T-cell (primary cell): ENCODE results near the gene XBP1. TPM values are rescaled to one million over a fixed set of nuclear protein-coding genes. Genes with fewer than 3 reads are reported as not detected.
A peak's percentile ranks its signal among the peaks of the same experiment; 100 is the strongest.

Experiments
- ATAC-seq, 4 experiments: fragments of 200-7000 bp in 3 of 4; fragments of 150-1000 bp in 1 of 4; cut with Tn5 transposase; replicated peaks in 1 of 4; 1 replicate in 3 of 4; 2 replicates in 1 of 4; pipeline ENCODE4 v1.10.0; 2021; ENCODE audit warnings: moderate library complexity in 3 of 4, mild to moderate bottlenecking in 2 of 4, moderate number of reproducible peaks in 1 of 4
- CTCF ChIA-PET, 2 donors: fragments of 300-600 bp; sonication (Branson Sonifier 250); formaldehyde crosslinking; loops; one replicate each; lab custom pipeline; 2022; ENCODE audit warnings: antibody characterized with exemption in 2 of 2; lab: Charles Lee
- POLR2A ChIA-PET, 2 donors: fragments of 300-600 bp; sonication (Branson Sonifier 250); formaldehyde crosslinking; loops; one replicate each; lab custom pipeline; 2022; ENCODE audit warnings: antibody characterized with exemption in 2 of 2; lab: Charles Lee
- DNase-seq, 35 experiments: peaks; one replicate each; pipeline versions ENCODE4 v3.0.0 to v3.0.0-alpha.2; 2013 to 2023
- H3K27ac ChIP-seq: one replicate; pipeline ENCODE4 v1.5.1; 2013; ENCODE audit warnings: low read length
- H3K27me3 ChIP-seq, 2 experiments: replicated peaks in 1 of 2; 1 replicate in 1 of 2; 2 replicates in 1 of 2; pipeline versions ENCODE4 v1.6.1 to v1.7.0; 2013; ENCODE audit warnings: low read length in 1 of 2, mixed read lengths in 1 of 2; ENCODE audit not compliant: control insufficient read depth in 2 of 2, insufficient read depth in 2 of 2; ENCODE audit errors: extremely low read depth in 1 of 2
- H3K36me3 ChIP-seq, 2 donors: 1 replicate in 1 of 2; 2 replicates in 1 of 2; pipeline versions ENCODE4 v1.6.1 to v1.7.0; 2013; ENCODE audit warnings: low read length in 1 of 2; ENCODE audit not compliant: control insufficient read depth in 2 of 2, insufficient read depth in 1 of 2; ENCODE audit errors: extremely low read depth in 1 of 2
- H3K4me1 ChIP-seq, 2 experiments: 1 replicate in 1 of 2; 2 replicates in 1 of 2; pipeline versions ENCODE4 v1.6.1 to v1.7.0; 2013; ENCODE audit warnings: low read length in 2 of 2, mixed read lengths in 1 of 2; ENCODE audit not compliant: insufficient read depth in 2 of 2, control insufficient read depth in 1 of 2; ENCODE audit errors: extremely low read depth in 1 of 2
- H3K4me3 ChIP-seq, 2 donors: 1 replicate in 1 of 2; 2 replicates in 1 of 2; pipeline versions ENCODE4 v1.5.1 to v1.7.0; 2013; ENCODE audit warnings: mild to moderate bottlenecking in 2 of 2, low read length in 1 of 2, moderate library complexity in 1 of 2; ENCODE audit not compliant: control insufficient read depth in 1 of 2; ENCODE audit errors: extremely low read depth in 1 of 2
- H3K9me3 ChIP-seq: 2 replicates; pipeline ENCODE4 v1.7.0; 2013
- H3K27ac Mint-ChIP-seq, 2 donors: one replicate each; pipeline ENCODE4 v1.8.0; 2020 to 2021; ENCODE audit warnings: mild to moderate bottlenecking in 2 of 2, mixed read lengths in 2 of 2
- H3K27me3 Mint-ChIP-seq, 2 donors: one replicate each; pipeline ENCODE4 v1.8.0; 2021 to 2022; ENCODE audit warnings: mixed read lengths in 2 of 2
- H3K36me3 Mint-ChIP-seq: one replicate; pipeline ENCODE4 v1.8.0; 2021; ENCODE audit warnings: mixed read lengths
- H3K4me1 Mint-ChIP-seq, 3 donors: one replicate each; pipeline ENCODE4 v1.8.0; 2020 to 2022; ENCODE audit warnings: mixed read lengths in 3 of 3, mild to moderate bottlenecking in 1 of 3
- H3K4me3 Mint-ChIP-seq, 3 donors: one replicate each; pipeline ENCODE4 v1.8.0; 2020 to 2022; ENCODE audit warnings: mild to moderate bottlenecking in 3 of 3, mixed read lengths in 3 of 3, moderate library complexity in 3 of 3
- H3K9me3 Mint-ChIP-seq, 3 donors: one replicate each; pipeline ENCODE4 v1.8.0; 2020 to 2022; ENCODE audit warnings: mixed read lengths in 3 of 3
- WGBS: methylation state at CpG from one replicate; pipeline ENCODE4 v1.1.5; 2013; ENCODE audit warnings: missing lambda C conversion rate; ENCODE audit not compliant: insufficient coverage; 5-methylcytosine and 5-hydroxymethylcytosine counted together
- total RNA-seq, 35 experiments: library from RNA in 6 of 35; stranded (reverse) in 6 of 35; fragments of 120-200 nt in 1 of 35; gene quantifications; one replicate each; pipeline versions ENCODE4 v1.2.1 to v1.2.4 and lab custom pipeline; 2013 to 2026

XBP1 gene
- total RNA-seq, 5 donors from 2014 or later (not counting 1 experiment from before 2014, with no cell fraction given), result 132 to 205 (median 140) TPM

DNA sequence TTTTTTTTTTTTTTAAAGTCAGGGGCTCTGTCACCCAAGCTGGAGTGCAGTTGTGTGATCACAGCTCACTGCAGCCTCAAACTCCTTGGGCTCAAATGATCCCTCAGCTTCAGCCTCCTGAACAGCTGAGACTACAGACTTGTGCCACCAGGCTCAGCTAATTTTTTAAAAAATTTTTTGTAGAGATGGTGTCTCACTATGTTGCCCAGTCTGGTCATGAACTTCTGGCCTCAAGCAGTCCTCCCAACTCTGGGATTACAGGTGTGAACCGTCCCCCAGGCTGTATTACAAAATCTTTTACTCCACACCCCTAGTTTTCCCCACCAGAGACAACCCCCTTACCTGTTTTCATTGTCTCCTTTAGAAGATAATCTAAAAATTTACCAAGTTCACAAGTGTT, 26.0 kb downstream of the XBP1 start:
- Mint-ChIP-seq H3K27ac (peak overlapping the region; percentile 34 to 50), H3K36me3 (peaks cover 13% of the 10 kb centered on the region), H3K4me3 (peak overlapping the region; percentile 97 to 98 (median 97)), H3K27me3 (no peaks in the 10 kb centered on the region), H3K4me1 (peaks cover 40 to 44% (median 42%) of the 10 kb centered on the region in 3 donors), H3K9me3 (no peaks in the 10 kb centered on the region)
- CTCF ChIA-PET, result interaction anchor here (0.9 to 1.1 kb wide), 2 partner anchors 12 to 36 kb away, joined by 3 read pairs; no protein-coding TSS in a partner anchor
- POLR2A ChIA-PET, result no interaction called here
- no peaks in the 10 kb centered on the region for H3K9me3 ChIP-seq
- peaks cover 4 to 22% of the 10 kb centered on the region in 2 donors for H3K36me3 ChIP-seq
- H3K27me3 ChIP-seq, result no peaks in the 10 kb centered on the region
- no CpG with 5 or more reads among the region's 1 CpG for WGBS
- DNase-seq (no peak), ATAC-seq (no peak)
- H3K4me1 ChIP-seq, result peaks cover 7 to 41% of the 10 kb centered on the region in 2 experiments
- H3K27ac ChIP-seq, result no peak overlapping the region
- H3K4me3 ChIP-seq, result no peak overlapping the region

DNA sequence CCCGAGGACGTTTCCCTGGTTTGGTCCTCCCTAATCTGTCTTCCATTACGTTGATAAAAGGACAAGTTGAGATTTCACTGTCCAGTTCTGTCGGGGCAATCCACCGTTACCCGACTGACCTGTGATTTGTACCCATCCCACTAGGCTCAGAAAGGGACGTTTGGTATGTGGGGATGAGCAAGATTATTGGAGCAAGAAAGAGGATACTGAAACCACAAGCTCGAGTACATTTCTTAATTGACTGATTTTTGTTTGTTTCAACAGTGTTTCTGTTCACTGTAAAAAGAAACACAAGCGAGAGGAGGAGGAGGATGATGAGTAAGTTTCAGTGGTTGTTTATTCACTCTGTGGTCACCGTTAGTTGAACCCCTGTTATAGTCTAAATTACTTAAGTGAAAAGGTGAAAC, 26.9 kb downstream of the XBP1 start:
- CTCF ChIA-PET, result interaction anchor here in 1 of 2 donors (0.5 to 1.1 kb wide), 5 partner anchors 7 to 64 kb away, joined by 3 read pairs; no protein-coding TSS in a partner anchor
- POLR2A ChIA-PET, result no interaction called here
- Mint-ChIP-seq H3K27me3 (no peaks in the 10 kb centered on the region), H3K27ac (peak overlapping the region; percentile 90 to 94), H3K4me1 (peaks cover 38 to 41% (median 40%) of the 10 kb centered on the region in 3 donors), H3K9me3 (peaks cover 0 to 3% (median 0%) of the 10 kb centered on the region in 3 donors), H3K36me3 (peaks cover 13% of the 10 kb centered on the region), H3K4me3 (peak overlapping the region; percentile 97 to 98 (median 97))
- peaks cover 4 to 22% of the 10 kb centered on the region in 2 donors for H3K36me3 ChIP-seq
- WGBS, result 0% methylated on average over 2 of the region's 10 CpGs
- no peak for ATAC-seq
- no peaks in the 10 kb centered on the region for H3K27me3 ChIP-seq
- peaks cover 7 to 41% of the 10 kb centered on the region in 2 experiments for H3K4me1 ChIP-seq
- no peaks in the 10 kb centered on the region for H3K9me3 ChIP-seq
- peak overlapping the region; percentile 31 for H3K27ac ChIP-seq
- DNase-seq, result no peak
- H3K4me3 ChIP-seq, result peak overlapping the region; percentile 64 to 70

DNA sequence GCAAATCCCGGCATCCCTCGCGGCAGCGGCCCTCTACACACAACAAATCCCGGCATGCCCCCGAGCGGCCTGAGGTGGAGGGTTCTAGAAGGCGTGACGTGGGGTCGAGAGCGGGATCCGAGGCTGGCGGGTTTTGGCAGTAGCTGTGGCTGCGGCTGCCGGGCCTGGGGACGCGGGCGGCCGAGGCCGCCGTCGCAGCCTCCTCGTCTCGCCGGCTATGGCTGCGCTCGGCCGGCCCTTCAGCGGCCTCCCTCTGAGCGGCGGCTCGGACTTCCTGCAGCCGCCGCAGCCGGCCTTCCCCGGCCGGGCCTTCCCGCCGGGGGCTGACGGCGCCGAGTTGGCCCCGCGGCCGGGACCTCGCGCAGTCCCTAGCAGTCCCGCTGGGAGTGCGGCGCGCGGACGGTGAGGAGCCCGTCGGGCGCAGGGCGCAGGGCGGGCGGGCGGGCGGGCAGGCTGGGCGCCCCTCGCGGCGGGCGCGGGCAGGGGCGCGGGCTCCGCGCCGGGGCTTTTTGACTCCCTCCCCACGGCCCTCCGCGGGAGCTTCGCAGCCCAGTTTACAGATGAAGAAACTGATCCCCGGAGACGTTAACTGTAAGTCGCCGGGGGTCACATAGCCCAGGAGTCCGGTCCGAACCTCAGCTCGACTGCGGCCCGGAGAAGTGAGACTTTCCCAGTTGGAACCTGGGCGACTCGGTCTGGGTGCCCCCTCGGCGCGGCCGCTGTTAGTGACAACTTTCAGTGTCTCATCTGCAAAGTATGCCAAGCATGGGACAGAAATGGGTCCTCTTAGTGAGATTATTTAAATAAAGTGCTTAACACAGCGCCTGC, 27.5 kb downstream of the XBP1 start, which contains the start of gene CCDC117:
TSS of gene CCDC117 (plus strand) at position 63 of the 828 bp plus-strand sequence. CDS start at position 218, 155 bp downstream.
- peak within 1 kb of the TSS; percentile 97 to 98 (median 97) for H3K4me3 Mint-ChIP-seq
- peaks cover 13% of the 10 kb centered on the region for H3K36me3 Mint-ChIP-seq
- Histone ChIP-seq H3K36me3 (peaks cover 4 to 17% of the 10 kb centered on the region in 2 donors), H3K9me3 (no peaks in the 10 kb centered on the region), H3K4me1 (peaks cover 7 to 41% of the 10 kb centered on the region in 2 experiments), H3K27me3 (no peaks in the 10 kb centered on the region), H3K4me3 (peak within 1 kb of the TSS; percentile 64 to 76), H3K27ac (peak within 1 kb of the TSS; percentile 31)
- ChIA-PET CTCF (interaction anchor here in 1 of 2 donors (0.5 to 1.0 kb wide), 7 partner anchors 8 to 64 kb away, joined by 3 to 6 read pairs (median 3); no protein-coding TSS in a partner anchor), POLR2A (interaction anchor here in 1 of 2 donors (0.6 kb wide), 1 partner anchor 11 kb away, joined by 3 read pairs; no protein-coding TSS in a partner anchor)
- H3K27me3 Mint-ChIP-seq, result no peaks in the 10 kb centered on the region
- peaks cover 33 to 36% (median 34%) of the 10 kb centered on the region in 3 donors for H3K4me1 Mint-ChIP-seq
- H3K9me3 Mint-ChIP-seq, result peaks cover 0 to 3% (median 0%) of the 10 kb centered on the region in 3 donors
- DNase-seq (peak; percentile 80 to 95 (median 91)), ATAC-seq (peak; percentile 95 to 97 (median 96))
- WGBS, result under 1% methylated on average over 77 of the region's 92 CpGs
- H3K27ac Mint-ChIP-seq, result peak within 1 kb of the TSS; percentile 90 to 94

DNA sequence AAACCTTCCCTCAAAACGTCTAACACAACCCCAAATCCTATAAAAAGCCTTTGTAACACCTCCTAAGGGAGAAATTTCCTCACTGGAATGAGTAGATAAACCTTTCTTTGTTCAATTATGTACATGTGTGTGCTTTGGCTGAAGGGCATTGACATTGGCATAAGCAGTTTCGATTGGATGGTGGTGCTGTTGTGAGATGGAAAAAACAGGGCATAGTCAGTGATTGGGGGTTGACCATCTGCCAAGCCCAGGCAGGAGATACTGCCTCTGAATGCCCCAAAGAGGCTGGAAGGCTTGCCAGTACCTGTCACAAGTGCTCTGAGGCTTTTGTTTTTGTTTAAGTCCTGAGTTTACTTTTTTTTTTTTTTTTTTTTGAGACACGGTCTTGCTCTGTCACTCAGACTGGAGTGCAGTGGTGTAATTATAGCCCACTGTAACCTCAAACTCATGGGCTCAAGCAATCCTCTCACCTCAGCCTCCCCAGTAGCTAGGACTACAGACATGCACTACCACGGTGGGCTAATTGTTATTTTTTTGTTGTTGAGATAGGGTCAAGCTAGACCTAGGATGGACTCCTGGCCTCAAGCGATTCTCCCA, 29.1 kb downstream of the XBP1 start:
- H3K4me3 Mint-ChIP-seq, result no peak overlapping the region
- 78% methylated on average over 1 of the region's 5 CpGs for WGBS
- no peak for DNase-seq
- ATAC-seq, result no peak
- Histone ChIP-seq H3K27me3 (no peaks in the 10 kb centered on the region), H3K27ac (no peak overlapping the region), H3K36me3 (peaks cover 4 to 17% of the 10 kb centered on the region in 2 donors), H3K9me3 (no peaks in the 10 kb centered on the region), H3K4me1 (peaks cover 7 to 31% of the 10 kb centered on the region in 2 experiments), H3K4me3 (no peak overlapping the region)
- ChIA-PET POLR2A (no interaction called here), CTCF (no interaction called here)
- H3K27ac Mint-ChIP-seq, result no peak overlapping the region
- H3K36me3 Mint-ChIP-seq, result peaks cover 13% of the 10 kb centered on the region
- H3K4me1 Mint-ChIP-seq, result peaks cover 29% of the 10 kb centered on the region in 3 donors
- H3K27me3 Mint-ChIP-seq, result no peaks in the 10 kb centered on the region
- peaks cover 0 to 3% (median 0%) of the 10 kb centered on the region in 3 donors for H3K9me3 Mint-ChIP-seq

DNA sequence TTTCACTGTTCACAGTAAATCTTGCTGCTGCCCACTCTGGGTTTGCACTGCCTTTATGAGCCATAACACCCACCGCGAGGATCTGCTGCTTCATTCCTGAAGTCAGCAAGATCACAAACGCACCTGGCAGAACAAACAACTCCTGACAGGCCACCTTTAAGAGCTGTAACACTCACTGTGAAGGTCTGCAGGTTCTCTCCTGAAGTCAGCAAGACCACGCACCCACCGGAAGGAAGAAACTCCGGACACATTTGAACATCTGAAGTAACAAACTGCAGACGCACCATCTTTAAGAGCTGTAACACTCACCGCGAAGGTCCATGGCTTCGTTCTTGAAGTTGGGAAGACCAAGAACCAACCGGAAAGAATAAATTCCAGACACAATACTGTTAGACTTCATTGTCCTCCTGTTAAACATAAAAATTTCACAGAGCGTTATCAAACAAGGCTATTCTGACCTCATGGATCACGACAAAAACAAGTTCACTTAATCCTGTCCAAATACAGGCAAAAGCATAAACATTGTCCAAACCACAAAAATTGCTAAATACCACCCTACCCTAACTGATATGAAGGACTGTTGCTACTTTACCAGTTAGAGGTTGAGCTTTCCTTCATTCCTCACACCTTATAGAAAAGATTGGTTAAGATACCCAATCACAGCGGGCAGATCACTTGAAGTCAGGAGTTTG, 30.8 kb downstream of the XBP1 start:
- no peaks in the 10 kb centered on the region for H3K27me3 Mint-ChIP-seq
- H3K4me3 Mint-ChIP-seq, result no peak overlapping the region
- Histone ChIP-seq H3K27ac (no peak overlapping the region), H3K4me3 (no peak overlapping the region), H3K27me3 (no peaks in the 10 kb centered on the region), H3K36me3 (peaks cover 0 to 4% of the 10 kb centered on the region in 2 donors), H3K9me3 (no peaks in the 10 kb centered on the region), H3K4me1 (peaks cover 4 to 19% of the 10 kb centered on the region in 2 experiments)
- peaks cover 0 to 3% (median 0%) of the 10 kb centered on the region in 3 donors for H3K9me3 Mint-ChIP-seq
- WGBS, result 97% methylated on average over 13 of the region's 14 CpGs
- H3K27ac Mint-ChIP-seq, result no peak overlapping the region
- POLR2A ChIA-PET, result no interaction called here
- ATAC-seq, result no peak
- no peak for DNase-seq
- H3K36me3 Mint-ChIP-seq, result peaks cover 8% of the 10 kb centered on the region
- H3K4me1 Mint-ChIP-seq, result peaks cover 11 to 13% (median 13%) of the 10 kb centered on the region in 3 donors
- CTCF ChIA-PET, result no interaction called here
